CD4-positive, alpha-beta T cell (primary cell): ENCODE measurements around the gene MACROD2. TPM values are rescaled to one million over a fixed set of nuclear protein-coding genes. Genes with fewer than 3 reads are reported as not detected.

Source experiments
- ATAC-seq: fragments of 200-7000 bp; cut with Tn5 transposase; one replicate; pipeline ENCODE4 v1.10.0; 2022; ENCODE audit warnings: mild to moderate bottlenecking; ENCODE audit not compliant: poor library complexity
- CTCF ChIA-PET: fragments of 350-600 bp; sonication (Branson Sonifier 250); formaldehyde crosslinking; loops from one replicate; lab custom pipeline; 2021; ENCODE audit warnings: antibody characterized with exemption, inconsistent platforms; lab: Charles Lee
- POLR2A ChIA-PET: fragments of 350-600 bp; sonication (Branson Sonifier 250); formaldehyde crosslinking; loops from one replicate; lab custom pipeline; 2021; ENCODE audit warnings: antibody characterized with exemption, inconsistent platforms; lab: Charles Lee
- DNase-seq, 14 experiments: peaks; one replicate each; pipeline ENCODE4 v3.0.0-alpha.2; 2013 to 2020; ENCODE audit warnings: mixed read lengths in 2 of 14
- H3K27ac ChIP-seq, 2 donors: one replicate each; pipeline versions ENCODE4 v1.5.1 to v1.7.0; 2013; ENCODE audit warnings: low read length in 2 of 2, low read depth in 1 of 2, mild to moderate bottlenecking in 1 of 2
- H3K27me3 ChIP-seq, 2 experiments: 1 replicate in 1 of 2; 2 replicates in 1 of 2; pipeline versions ENCODE4 v1.6.1 to v1.7.0; 2013; ENCODE audit warnings: low read length in 2 of 2, control low read depth in 1 of 2, mild to moderate bottlenecking in 1 of 2, moderate library complexity in 1 of 2; ENCODE audit not compliant: insufficient read depth in 2 of 2, control insufficient read depth in 1 of 2
- H3K36me3 ChIP-seq: one replicate; pipeline ENCODE4 v1.6.1; 2013; ENCODE audit warnings: low read length, control low read depth; ENCODE audit not compliant: insufficient read depth
- H3K4me1 ChIP-seq: one replicate; pipeline ENCODE4 v1.6.1; 2013; ENCODE audit warnings: low read length, control low read depth; ENCODE audit not compliant: insufficient read depth
- H3K4me3 ChIP-seq: one replicate; pipeline ENCODE4 v1.5.1; 2013; ENCODE audit warnings: mild to moderate bottlenecking, low read length, moderate library complexity
- H3K9me3 ChIP-seq, 2 experiments: 1 replicate in 1 of 2; 2 replicates in 1 of 2; pipeline versions ENCODE4 v1.6.1 to v1.7.0; 2013; ENCODE audit warnings: low read length in 2 of 2, mild to moderate bottlenecking in 2 of 2, control low read depth in 1 of 2, moderate library complexity in 1 of 2; ENCODE audit not compliant: control insufficient read depth in 1 of 2, insufficient read depth in 1 of 2
- H3K27ac Mint-ChIP-seq: one replicate; pipeline ENCODE4 v1.8.0; 2020; ENCODE audit warnings: mixed read lengths
- H3K27me3 Mint-ChIP-seq: one replicate; pipeline ENCODE4 v1.8.0; 2021; ENCODE audit warnings: mixed read lengths
- H3K36me3 Mint-ChIP-seq: one replicate; pipeline ENCODE4 v1.8.0; 2021; ENCODE audit warnings: low read depth, mixed read lengths
- H3K4me1 Mint-ChIP-seq: one replicate; pipeline ENCODE4 v1.8.0; 2021; ENCODE audit warnings: low read depth, mixed read lengths
- H3K4me3 Mint-ChIP-seq: one replicate; pipeline ENCODE4 v1.8.0; 2020; ENCODE audit warnings: mild to moderate bottlenecking, mixed read lengths
- H3K9me3 Mint-ChIP-seq: one replicate; pipeline ENCODE4 v1.8.0; 2020; ENCODE audit warnings: mixed read lengths
- intact Hi-C, 2 experiments: fragments of 100-400 bp; cut with DNase I in 1 of 2; cut with micrococcal nuclease in 1 of 2; formaldehyde crosslinking; loops; one replicate each; pipeline versions ENCODE4 v1.15.1 to v1.9.0; 2023 to 2025; cut with DNase I, micrococcal nuclease
- total RNA-seq, 174 experiments: library from RNA in 2 of 174; stranded (reverse) in 2 of 174; gene quantifications; one replicate each; pipeline ENCODE4 v1.2.3 and lab custom pipeline; 2021 to 2026
- TF ChIP-seq, protein P1 (sequence below): fragments of 200-600 bp; IDR thresholded peaks from one replicate; pipeline ENCODE4 v1.8.0; 2022; ENCODE audit warnings: antibody characterized with exemption, mild to moderate bottlenecking

The MACROD2 gene
- total RNA-seq, 2 experiments from 2014 or later, result not detected

DNA sequence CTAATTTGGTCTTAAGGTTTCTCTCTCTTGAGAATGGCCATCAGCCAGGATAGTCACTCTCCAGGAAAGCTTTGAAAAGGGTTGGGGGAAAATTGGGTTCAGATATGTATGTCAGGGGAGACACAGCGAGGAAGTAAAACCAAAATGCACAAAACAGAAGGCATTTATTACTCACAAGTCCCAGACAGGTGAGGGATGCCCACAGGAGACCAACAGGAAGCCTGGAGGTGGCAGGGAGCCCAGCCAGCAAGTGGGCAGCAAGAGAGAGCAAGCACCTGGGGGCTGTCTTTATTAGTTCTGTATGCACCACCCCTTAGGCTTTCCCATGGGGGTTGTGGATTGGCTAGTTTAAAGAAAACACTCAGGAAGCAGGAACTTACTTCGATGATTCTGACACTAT, 1870.2 kb downstream of the MACROD2 start:
- no peaks in the 10 kb centered on the region for H3K9me3 ChIP-seq
- ChIA-PET CTCF (no interaction called here), POLR2A (no interaction called here)
- TF ChIP-seq, protein P1, sequence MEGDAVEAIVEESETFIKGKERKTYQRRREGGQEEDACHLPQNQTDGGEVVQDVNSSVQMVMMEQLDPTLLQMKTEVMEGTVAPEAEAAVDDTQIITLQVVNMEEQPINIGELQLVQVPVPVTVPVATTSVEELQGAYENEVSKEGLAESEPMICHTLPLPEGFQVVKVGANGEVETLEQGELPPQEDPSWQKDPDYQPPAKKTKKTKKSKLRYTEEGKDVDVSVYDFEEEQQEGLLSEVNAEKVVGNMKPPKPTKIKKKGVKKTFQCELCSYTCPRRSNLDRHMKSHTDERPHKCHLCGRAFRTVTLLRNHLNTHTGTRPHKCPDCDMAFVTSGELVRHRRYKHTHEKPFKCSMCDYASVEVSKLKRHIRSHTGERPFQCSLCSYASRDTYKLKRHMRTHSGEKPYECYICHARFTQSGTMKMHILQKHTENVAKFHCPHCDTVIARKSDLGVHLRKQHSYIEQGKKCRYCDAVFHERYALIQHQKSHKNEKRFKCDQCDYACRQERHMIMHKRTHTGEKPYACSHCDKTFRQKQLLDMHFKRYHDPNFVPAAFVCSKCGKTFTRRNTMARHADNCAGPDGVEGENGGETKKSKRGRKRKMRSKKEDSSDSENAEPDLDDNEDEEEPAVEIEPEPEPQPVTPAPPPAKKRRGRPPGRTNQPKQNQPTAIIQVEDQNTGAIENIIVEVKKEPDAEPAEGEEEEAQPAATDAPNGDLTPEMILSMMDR, result no peak
- no peaks in the 10 kb centered on the region for H3K27me3 ChIP-seq
- Mint-ChIP-seq H3K36me3 (no peaks in the 10 kb centered on the region), H3K4me1 (no peaks in the 10 kb centered on the region), H3K27ac (no peak overlapping the region), H3K27me3 (no peaks in the 10 kb centered on the region), H3K9me3 (no peaks in the 10 kb centered on the region), H3K4me3 (no peak overlapping the region)
- no peaks in the 10 kb centered on the region for H3K36me3 ChIP-seq
- no peak overlapping the region for H3K27ac ChIP-seq
- intact Hi-C loops, result no loop called here
- H3K4me3 ChIP-seq, result no peak overlapping the region
- no peaks in the 10 kb centered on the region for H3K4me1 ChIP-seq
- no peak for DNase-seq
- no peak for ATAC-seq

- H3K36me3 Mint-ChIP-seq, result no peaks in the 10 kb centered on the region
- H3K27me3 ChIP-seq, result no peaks in the 10 kb centered on the region
- no peak overlapping the region for H3K27ac Mint-ChIP-seq
- no peaks in the 10 kb centered on the region for H3K4me1 Mint-ChIP-seq
- POLR2A ChIA-PET, result no interaction called here
- TF ChIP-seq, protein P1, result no peak
- no peak for DNase-seq
- H3K9me3 Mint-ChIP-seq, result peaks cover under 1% of the 10 kb centered on the region
- H3K36me3 ChIP-seq, result no peaks in the 10 kb centered on the region
- H3K4me3 Mint-ChIP-seq, result no peak overlapping the region
- no peak for ATAC-seq
- intact Hi-C loops, result no loop called here
- H3K27me3 Mint-ChIP-seq, result no peaks in the 10 kb centered on the region
- H3K4me3 ChIP-seq, result no peak overlapping the region
- no peaks in the 10 kb centered on the region for H3K9me3 ChIP-seq
- H3K27ac ChIP-seq, result no peak overlapping the region
- CTCF ChIA-PET, result no interaction called here
- H3K4me1 ChIP-seq, result no peaks in the 10 kb centered on the region
Measured at GRCh38 chr20:15866916-15867730, 1871.8 kb downstream of the MACROD2 start.

DNA sequence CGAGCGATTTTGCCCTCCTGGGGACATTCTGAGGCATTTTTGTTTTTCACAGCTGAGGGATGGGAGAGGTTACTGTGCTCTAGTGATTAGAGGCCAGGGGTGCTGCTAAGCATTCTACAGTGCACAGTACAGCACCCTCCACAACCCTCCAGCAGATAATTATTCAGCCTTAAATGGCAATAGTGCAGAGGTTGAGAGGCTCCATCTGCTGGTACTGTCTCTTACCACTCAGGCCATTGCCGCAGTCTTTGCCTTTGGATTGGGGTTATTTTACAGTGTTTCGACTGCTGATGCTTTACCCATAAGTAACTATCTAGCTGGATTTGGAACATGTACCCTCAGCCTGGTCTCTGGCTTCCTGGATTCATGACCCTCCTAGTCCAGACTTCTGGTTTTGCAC, 1872.6 kb downstream of the MACROD2 start:
- Histone ChIP-seq H3K4me3 (no peak overlapping the region), H3K4me1 (no peaks in the 10 kb centered on the region), H3K9me3 (no peaks in the 10 kb centered on the region), H3K27me3 (no peaks in the 10 kb centered on the region), H3K27ac (no peak overlapping the region), H3K36me3 (no peaks in the 10 kb centered on the region)
- ATAC-seq (no peak), DNase-seq (no peak)
- intact Hi-C loops, result no loop called here
- ChIA-PET POLR2A (no interaction called here), CTCF (no interaction called here)
- H3K27me3 Mint-ChIP-seq, result no peaks in the 10 kb centered on the region
- no peak overlapping the region for H3K27ac Mint-ChIP-seq
- TF ChIP-seq, protein P1, result no peak
- no peaks in the 10 kb centered on the region for H3K36me3 Mint-ChIP-seq
- peaks cover 3% of the 10 kb centered on the region for H3K9me3 Mint-ChIP-seq
- no peak overlapping the region for H3K4me3 Mint-ChIP-seq
- H3K4me1 Mint-ChIP-seq, result no peaks in the 10 kb centered on the region
